ENCODE measurements around the gene ZNF91.

DNA sequence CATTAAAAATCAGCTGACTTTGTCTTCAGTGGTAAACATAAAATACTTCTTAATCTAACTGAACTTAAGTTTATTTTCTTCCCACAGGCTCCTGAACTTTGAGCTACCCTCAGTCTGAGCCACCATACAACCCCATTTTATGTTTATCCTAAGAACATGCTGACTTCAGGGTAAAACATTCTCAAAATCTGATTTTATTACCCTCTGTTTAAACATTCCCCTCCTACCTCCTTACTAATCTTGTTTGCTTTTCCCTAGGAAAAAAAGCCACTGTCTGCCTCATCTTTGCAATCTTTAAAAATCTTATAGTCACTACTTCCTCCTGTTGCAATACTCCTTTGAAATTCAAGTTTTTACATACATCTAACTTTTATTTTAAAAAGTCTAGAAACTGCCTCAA lies 4.0 kb downstream of the ZNF91 start:
- TF ChIP-seq, protein P1, sequence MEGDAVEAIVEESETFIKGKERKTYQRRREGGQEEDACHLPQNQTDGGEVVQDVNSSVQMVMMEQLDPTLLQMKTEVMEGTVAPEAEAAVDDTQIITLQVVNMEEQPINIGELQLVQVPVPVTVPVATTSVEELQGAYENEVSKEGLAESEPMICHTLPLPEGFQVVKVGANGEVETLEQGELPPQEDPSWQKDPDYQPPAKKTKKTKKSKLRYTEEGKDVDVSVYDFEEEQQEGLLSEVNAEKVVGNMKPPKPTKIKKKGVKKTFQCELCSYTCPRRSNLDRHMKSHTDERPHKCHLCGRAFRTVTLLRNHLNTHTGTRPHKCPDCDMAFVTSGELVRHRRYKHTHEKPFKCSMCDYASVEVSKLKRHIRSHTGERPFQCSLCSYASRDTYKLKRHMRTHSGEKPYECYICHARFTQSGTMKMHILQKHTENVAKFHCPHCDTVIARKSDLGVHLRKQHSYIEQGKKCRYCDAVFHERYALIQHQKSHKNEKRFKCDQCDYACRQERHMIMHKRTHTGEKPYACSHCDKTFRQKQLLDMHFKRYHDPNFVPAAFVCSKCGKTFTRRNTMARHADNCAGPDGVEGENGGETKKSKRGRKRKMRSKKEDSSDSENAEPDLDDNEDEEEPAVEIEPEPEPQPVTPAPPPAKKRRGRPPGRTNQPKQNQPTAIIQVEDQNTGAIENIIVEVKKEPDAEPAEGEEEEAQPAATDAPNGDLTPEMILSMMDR (IDR thresholded peaks at IDR 0.05): no peak
- no peak for TF ChIP-seq POLR2A (IDR thresholded peaks at IDR 0.05)
